DND-41 (cell line): Measurements from ENCODE around the gene MRPS2.

ENCODE experiments used
- EZH2 ChIP-seq: IDR thresholded peaks from 3 replicates; pipeline ENCODE4 v1.6.1; 2012; ENCODE audit warnings: borderline replicate concordance, low read depth, mild to moderate bottlenecking, moderate library complexity, low read length, inconsistent platforms; ENCODE audit not compliant: severe bottlenecking
- TF ChIP-seq, protein P1 (sequence below): IDR thresholded peaks from 2 replicates; pipeline ENCODE4 v1.5.1; 2012; ENCODE audit warnings: borderline replicate concordance, low read length, moderate library complexity, mild to moderate bottlenecking; ENCODE audit not compliant: poor library complexity, severe bottlenecking; ENCODE audit errors: extremely low read depth

DNA sequence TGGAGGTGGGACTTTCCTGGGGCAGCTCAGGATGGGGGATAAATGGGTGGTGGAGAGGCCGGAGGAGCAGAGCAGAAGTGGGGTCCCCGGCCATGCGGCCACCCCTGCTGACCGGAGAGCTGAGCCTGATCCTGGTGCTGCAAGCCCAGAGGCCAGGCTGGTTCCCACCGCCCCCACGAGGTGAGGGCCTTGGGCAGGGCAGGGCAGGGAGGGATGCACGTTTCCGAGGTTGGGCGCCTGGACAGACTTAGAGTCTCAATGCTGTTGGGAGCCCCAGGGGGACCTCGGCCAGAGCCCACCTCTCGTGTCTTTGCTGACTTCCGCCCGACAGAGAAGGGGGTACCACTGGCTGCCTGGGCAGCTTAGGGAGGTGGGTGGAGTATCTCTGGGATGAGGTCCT lies 51.0 kb downstream of the MRPS2 start:
- TF ChIP-seq, protein P1, sequence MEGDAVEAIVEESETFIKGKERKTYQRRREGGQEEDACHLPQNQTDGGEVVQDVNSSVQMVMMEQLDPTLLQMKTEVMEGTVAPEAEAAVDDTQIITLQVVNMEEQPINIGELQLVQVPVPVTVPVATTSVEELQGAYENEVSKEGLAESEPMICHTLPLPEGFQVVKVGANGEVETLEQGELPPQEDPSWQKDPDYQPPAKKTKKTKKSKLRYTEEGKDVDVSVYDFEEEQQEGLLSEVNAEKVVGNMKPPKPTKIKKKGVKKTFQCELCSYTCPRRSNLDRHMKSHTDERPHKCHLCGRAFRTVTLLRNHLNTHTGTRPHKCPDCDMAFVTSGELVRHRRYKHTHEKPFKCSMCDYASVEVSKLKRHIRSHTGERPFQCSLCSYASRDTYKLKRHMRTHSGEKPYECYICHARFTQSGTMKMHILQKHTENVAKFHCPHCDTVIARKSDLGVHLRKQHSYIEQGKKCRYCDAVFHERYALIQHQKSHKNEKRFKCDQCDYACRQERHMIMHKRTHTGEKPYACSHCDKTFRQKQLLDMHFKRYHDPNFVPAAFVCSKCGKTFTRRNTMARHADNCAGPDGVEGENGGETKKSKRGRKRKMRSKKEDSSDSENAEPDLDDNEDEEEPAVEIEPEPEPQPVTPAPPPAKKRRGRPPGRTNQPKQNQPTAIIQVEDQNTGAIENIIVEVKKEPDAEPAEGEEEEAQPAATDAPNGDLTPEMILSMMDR: no peak
- no peak for TF ChIP-seq EZH2
